Spleen (tissue), 7 donors: Measurements from ENCODE around the gene MSRB2.

Source experiments
- CTCF ChIP-seq, 11 experiments: fragments of 200-600 bp in 7 of 11; fragments of 450-650 bp in 4 of 11; sonication (generic) in 4 of 11; IDR thresholded peaks in 8 of 11; conservative IDR thresholded peaks in 3 of 11; 1 replicate in 7 of 11; 2 replicates in 4 of 11; pipeline versions ENCODE4 v1.4.0 to v1.8.0; 2016 to 2021; ENCODE audit warnings: antibody characterized with exemption in 11 of 11, inconsistent platforms in 4 of 11, mild to moderate bottlenecking in 1 of 11
- POLR2A ChIP-seq, 3 donors: fragments of 450-650 bp; IDR thresholded peaks; one replicate each; pipeline ENCODE4 v1.5.1; 2017; ENCODE audit warnings: antibody characterized with exemption in 3 of 3, mild to moderate bottlenecking in 1 of 3
- POLR2AphosphoS5 ChIP-seq, 3 donors: sonication (generic); formaldehyde crosslinking; IDR thresholded peaks; one replicate each; pipeline ENCODE4 v1.5.1; 2017; ENCODE audit warnings: antibody characterized with exemption in 3 of 3
- donor health status: DM: no; HTN: no; CAD: no; lungs with moderate emphysema.
- donor health status: DM: no; HTN: no; CAD: no.
- donor health status: DM: no; HTN: no; CAD: no.

- no peak for TF ChIP-seq POLR2A (IDR thresholded peaks at IDR 0.05)
- TF ChIP-seq CTCF (IDR thresholded peaks at IDR 0.05 in 8 of 11, conservative IDR thresholded peaks at IDR 0.05 in 3 of 11), result no peak
- TF ChIP-seq POLR2AphosphoS5 (IDR thresholded peaks at IDR 0.05), result no peak
Observed at GRCh38 chr10:23099079-23099478, 3.7 kb downstream of the MSRB2 start.
